IPS-18c (cell line): ENCODE measurements around the gene OSBPL7.
"Not testable (repeated sequence)": the region's sequence is repeated elsewhere in the genome, so short reads cannot be mapped to it uniquely, and the experiment has no call there.

Experiments used
- H3K4me3 ChIP-seq: 2 replicates; pipeline ENCODE4 v1.7.0; 2013; ENCODE audit warnings: low read depth, mild to moderate bottlenecking, low read length, moderate library complexity; ENCODE audit not compliant: insufficient read depth
- H3K9me3 ChIP-seq: one replicate; pipeline ENCODE4 v1.6.1; 2013; ENCODE audit warnings: mild to moderate bottlenecking, low read length, moderate library complexity; ENCODE audit not compliant: control insufficient read depth, insufficient read depth

OSBPL7 gene

DNA sequence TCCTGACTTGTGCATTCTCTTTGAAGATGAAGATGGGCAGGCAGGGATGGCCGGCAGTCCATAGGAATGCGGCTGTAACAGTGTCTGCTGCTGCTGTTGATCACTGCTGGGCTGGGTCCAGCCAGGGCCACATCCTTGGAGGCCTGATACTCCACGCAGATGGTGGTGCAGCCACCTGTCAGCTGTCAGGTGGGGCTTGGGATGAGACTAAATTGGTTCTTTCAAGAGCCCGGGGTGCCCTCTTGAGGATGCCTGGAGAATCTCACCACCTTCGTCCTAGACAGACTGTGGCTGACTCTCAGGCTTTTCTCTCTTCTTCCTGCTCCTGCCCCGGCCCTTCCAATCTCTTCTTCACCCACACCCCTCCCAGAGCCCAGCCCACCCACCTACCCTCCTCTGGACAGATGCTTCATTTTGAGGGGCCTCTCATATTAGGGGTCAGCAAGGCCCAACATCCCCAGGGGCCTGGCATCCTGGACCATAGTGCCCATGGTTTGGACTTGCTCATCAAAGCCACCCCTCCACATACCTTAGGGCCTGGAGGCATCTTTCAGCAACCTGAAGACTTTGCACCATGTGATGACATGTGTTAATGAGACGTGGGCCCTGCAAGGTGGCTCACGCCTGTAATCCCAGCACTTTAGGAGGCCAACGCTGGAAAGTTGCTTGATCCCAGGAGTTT is 19.1 kb downstream of the OSBPL7 start:
- Histone ChIP-seq H3K4me3 (no peak overlapping the region), H3K9me3 (no peaks in the 10 kb centered on the region)

DNA sequence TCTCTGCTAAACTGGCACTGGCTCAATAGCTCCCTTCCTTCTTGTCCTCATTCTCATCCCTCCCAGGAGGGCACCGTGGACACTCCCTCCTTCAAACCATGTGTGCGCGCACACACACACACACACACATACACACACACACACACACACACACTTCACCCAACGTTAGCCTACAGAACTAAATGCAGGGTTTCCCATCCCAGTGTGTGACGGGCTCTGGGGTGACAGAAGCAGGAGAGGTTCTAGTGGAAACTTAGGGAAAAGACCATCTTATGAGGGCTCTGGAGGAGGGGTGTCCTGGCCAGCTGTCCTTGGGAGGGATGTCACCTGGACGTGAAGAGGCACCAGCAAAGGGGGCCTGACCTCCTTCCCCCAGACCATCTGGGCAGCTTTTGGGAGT is 19.7 kb downstream of the OSBPL7 start:
- Histone ChIP-seq H3K4me3 (no peak overlapping the region), H3K9me3 (no peaks in the 10 kb centered on the region)

DNA sequence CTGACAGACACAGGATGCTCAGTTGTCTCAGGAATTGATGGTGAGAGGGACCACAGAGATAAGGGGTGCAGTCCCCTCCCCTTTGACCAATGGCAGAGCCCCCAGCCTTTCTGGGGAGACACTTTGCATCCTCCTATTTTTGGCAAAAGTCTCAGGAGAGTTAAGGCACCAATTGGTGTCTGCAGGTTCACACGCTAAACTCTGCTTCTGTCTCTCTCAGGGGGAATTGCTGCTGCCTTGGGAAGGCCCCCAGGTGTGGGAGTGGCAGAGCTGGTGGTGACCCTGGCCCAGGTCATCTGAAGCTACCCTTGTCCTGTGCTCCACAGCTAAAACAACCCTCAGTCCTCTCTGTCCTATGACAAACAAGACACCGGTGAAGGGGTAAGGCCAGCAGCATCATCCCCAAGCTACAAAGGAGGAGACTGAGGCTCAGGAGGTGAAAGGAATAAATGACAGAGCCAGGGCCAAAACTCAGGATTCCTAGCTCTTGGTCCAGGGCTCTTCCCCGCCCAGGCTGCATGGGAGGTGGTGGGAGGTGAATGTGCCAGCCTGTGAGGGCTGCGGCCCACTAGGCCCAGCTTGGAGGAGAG is 20.3 kb downstream of the OSBPL7 start:
- Histone ChIP-seq H3K4me3 (no peak overlapping the region), H3K9me3 (no peaks in the 10 kb centered on the region)

DNA sequence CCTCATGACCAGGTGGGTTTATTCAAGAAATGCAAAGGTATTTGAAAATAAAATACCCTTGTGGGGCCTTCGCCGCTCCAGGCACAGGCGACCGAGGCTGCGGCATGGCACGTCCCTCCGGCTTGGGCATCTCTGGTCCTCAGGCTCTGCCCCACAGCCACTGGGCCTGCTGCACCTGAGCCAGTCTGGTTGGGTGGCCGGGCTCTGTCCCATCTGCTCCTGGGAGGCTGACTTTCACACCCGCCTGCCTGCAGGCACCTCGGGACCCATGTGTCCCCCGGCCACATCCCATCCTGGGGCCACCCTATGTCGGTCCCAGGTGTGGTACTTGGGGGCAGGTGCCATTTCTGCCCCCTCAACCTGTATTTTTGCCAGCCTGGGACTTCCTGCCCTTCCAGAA is 20.9 kb downstream of the OSBPL7 start:
- H3K9me3 ChIP-seq = no peaks in the 10 kb centered on the region
- H3K4me3 ChIP-seq = no peak overlapping the region

DNA sequence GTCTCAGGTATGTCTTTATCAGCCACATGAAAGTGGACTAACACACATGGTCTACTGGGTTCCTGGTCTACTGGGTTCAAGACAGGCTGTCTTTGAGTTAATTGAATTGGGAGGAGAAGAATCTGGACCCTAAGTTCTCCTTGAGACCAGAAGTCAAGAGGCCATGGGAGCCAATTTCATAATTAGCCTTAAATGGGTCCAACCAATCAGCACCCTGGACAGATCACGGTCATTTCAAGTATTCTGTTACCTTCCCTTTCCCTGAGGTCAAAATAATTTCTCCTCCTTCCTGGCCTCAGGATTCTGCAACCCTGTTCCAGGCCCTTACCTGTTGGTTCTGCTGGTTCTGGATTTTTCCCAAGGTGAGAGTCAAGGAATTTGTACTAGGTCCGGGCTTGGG is 23.8 kb downstream of the OSBPL7 start:
- no peak overlapping the region for H3K4me3 ChIP-seq
- no peaks in the 10 kb centered on the region for H3K9me3 ChIP-seq

DNA sequence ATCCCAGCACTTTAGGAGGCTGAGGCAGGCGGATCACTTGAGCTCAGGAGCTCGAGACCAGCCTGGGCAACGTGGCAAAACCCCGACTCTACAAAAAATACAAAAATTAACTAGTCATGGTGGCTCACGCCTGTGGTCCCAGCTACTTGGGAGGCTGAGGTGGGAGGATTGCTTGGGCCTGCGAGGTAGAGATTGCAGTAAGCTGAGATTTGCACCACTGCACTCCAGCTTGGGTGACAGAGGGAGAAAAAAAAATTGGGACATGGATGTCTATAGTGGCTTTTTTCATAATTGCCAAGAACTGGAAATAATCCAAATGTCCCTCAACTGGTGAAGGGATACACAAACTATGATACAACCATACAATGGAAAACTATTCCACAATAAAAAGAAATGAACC is 28.6 kb downstream of the OSBPL7 start:
- Histone ChIP-seq H3K4me3 (no peak overlapping the region), H3K9me3 (no peaks in the 10 kb centered on the region)

DNA sequence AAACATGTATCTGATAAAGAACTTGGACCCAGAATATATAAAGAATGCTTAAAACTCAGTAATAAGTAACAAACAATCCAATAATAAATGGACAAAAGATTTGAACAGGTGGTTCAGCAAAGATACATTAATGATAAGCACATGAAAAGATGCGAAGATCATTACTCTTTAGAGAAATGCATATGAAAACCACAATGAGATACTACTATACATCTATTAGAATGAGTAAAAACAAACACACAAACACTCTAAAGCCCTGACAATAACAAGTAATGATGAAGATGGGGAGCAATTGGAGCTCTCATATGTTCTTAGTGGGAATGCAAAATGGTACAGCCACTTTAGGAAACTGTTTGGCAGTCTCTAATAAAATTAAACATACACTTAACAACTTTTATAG is 29.1 kb downstream of the OSBPL7 start:
- no peak overlapping the region for H3K4me3 ChIP-seq
- H3K9me3 ChIP-seq = no peaks in the 10 kb centered on the region

DNA sequence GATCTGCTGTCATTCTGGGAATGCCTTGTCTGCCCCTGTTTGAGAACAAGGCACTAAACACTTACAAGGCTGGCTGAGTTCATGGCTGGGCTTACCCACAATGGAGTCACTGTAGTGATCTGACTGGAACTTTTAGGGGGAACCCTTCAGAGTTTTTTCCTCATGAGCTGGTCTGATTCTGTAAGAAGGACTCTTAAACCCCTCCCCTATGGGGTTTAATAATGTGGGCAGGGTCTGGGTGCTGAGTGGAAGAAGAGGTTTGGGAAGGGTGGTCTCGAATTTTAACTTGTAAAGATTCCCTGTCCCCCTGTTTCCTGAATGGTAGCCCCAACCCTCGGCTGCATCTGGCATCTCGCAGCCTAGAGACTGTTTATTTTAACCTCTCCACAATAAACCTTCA is 30.6 kb downstream of the OSBPL7 start:
- H3K9me3 ChIP-seq = no peaks in the 10 kb centered on the region

DNA sequence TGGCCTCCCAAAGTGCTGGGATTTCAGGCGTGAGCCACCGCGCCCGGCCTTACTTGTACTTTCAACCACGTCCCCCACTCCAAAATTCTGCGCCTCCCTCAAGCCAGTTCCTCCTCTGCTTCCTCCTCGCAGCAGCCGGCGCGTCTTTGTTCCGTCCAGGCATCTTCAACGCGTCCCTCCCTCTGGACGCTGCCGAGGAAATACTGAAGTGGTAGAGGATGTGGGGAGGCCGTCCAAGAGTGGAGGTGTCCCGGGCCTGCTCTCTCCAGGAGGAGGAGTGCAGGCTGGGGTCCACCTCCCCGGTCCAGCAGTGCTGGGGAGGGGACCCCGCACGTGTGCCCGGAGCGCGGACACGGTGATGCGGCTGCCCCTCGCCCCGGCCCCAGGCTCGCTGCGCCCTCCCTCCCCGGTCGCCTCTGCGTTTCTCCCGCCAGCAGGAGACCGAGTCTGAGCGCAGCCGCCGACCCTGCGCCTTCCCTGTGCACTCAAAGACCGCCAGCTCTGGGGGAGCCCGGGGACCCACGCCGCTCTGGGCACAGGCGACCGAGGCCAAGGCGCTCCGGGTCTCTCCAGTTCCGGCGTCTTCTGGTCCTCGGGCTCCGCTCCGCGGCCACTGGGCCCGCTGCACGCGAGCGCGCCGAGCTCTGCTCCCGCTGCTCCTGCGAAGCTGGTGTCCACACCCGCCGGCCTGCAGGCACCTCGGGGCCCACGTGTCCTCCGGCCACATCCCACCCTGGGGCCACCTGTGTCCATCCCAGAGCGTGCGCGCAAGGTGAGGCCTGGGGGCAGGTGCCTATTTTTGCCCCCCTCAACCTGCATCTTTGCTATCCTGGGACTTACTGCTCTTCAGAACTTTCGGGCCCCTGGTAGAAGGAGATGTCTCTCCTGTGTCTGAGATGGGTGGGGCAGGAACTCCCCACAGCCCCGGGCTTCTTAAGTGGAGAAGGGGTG is 31.7 kb downstream of the OSBPL7 start:
- no peaks in the 10 kb centered on the region for H3K9me3 ChIP-seq
- peak overlapping the region; percentile 57 for H3K4me3 ChIP-seq

More for the DNA sequence above, 30.6 kb downstream of the OSBPL7 start:
- H3K4me3 ChIP-seq = no peak overlapping the region

DNA sequence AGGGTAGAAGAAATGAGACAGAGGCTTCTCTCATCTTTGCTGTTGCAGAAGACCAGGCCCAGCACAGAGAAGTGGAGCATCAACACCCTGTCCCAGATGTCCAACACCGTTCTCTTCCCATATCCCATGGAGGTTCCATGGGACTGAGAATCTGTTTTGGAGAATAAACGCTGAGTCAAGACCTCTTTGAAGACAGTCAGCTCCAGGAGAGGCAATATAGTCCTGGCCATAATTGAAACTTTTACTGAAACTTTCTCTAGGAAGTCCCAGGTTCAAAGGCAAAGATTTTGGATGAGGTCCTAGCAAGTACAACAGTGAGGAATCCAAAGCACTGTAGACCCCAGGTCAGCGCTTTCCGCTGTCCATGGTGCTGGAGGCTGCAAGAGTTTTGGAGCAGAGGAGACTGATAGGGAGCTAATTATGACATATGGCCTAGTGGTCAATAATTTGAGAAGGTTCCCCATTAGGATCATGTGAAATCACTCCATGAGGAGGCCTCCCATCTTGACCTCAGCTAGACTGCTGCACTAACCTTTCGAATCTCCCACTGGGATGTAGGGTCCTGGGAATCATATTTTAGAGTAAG is 36.0 kb downstream of the OSBPL7 start:
- H3K9me3 ChIP-seq = no peaks in the 10 kb centered on the region
- no peak overlapping the region for H3K4me3 ChIP-seq

DNA sequence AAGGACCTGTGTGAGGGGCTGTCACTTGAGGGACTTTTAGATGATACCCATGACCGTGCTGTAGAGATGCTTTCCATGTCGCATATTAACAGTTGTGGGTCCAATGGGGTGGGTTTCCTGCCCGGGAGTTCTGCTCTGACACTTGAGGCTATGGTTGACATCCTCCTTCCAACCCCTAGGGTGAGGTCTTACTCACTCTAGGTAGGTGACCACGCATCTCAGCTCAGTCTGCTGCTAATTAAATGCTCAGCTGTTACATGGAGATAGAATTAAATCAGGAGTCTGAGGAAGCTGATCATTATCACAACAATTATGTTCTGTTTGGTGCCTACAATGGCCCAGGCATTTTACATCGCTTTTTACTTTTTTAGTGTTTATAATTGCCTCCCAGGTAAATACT is 40.2 kb downstream of the OSBPL7 start:
- H3K4me3 ChIP-seq = no peak overlapping the region
- no peaks in the 10 kb centered on the region for H3K9me3 ChIP-seq

DNA sequence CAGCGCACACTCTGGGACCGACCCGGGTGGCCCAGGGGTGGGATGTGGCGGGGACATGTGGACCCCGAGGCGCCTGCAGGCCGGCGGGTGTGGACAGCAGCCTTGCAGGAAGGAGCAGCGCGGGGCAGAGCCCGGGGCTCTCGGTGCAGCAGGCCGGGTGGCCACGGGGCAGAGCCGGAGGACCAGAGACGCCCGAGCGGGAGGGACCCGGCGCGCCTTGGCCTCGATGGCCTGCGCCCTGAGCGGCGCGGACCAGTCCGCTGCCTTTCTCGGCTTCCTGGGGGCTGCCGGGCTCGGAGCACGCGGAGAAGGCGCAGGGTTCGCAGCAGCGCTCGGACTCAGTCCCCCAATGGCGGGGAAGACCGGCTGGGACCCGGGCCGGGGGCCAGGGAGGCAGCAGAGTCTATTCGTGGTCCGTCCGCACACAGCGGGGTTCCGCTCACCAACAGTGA is 43.4 kb downstream of the OSBPL7 start:
- Histone ChIP-seq H3K4me3 (no peak overlapping the region; the same call in 1 of the 2 replicates), H3K9me3 (no peaks in the 10 kb centered on the region)

DNA sequence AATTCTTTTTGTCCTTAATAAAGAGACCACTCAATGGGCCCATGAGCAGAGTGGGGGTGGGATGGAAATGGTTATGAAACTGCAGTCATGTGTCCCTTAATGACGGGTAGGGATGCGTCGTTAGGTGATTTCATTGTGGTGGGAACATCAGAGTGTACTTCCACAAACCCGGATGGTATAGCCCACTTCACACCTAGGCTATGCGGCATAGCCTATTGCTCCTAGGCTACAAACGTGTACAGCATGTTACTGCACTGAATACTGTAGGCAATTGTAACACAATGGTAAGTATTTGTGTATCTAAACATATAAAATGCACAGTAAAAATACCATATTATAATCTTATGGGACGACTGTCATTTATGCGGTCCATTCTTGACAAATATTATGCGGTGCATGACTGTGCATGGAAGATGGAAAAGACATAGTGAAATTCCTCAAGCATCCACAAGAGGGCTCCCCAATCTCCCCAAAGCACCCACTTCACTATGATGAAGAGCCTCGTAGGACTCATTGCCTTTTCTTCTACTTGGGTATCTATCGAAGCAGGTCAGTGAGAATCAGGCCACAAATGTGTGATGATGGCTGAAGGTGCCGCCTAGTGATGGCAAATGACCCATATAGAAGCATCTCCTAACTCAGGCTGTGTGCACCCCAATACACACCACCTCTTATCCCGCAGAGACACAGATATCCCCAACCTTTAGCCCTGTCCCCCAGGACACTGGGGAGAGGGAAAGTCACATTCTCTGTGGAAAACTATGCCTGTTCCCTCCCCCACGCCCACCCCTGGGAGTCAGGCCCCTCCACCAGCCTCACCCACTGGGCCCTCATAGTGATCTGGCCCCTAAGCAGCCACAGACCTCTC is 45.0 kb downstream of the OSBPL7 start:
- Histone ChIP-seq H3K9me3 (no peaks in the 10 kb centered on the region), H3K4me3 (no peak overlapping the region)

DNA sequence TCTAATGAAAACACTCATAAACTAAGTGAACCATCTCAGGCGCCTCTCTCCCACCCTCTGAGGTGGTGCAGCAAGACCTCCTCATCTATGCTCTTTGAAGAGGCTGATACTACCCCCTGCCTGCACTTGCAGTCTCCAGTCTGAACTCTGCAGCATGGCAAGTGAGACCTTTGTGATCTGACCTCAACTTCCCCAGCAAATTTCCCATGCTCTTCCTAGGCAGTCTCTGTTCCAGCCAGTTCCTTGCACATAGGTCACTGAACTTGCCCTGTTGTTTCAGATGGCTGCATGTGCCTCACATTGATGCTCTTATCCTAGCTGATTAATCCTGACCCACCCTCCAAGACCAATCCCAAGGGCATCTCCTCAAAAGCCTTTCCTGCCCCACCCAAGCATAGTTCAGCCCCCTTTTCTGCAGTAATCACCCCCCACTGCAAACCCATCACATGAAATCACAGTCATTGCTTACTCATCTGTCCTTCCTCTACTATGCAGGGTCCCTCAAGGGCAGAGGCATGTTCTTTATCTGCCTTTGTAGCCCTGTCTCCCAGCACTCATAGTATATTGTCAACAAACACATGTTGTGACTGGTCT is 46.5 kb downstream of the OSBPL7 start:
- Histone ChIP-seq H3K9me3 (no peaks in the 10 kb centered on the region), H3K4me3 (no peak overlapping the region)

DNA sequence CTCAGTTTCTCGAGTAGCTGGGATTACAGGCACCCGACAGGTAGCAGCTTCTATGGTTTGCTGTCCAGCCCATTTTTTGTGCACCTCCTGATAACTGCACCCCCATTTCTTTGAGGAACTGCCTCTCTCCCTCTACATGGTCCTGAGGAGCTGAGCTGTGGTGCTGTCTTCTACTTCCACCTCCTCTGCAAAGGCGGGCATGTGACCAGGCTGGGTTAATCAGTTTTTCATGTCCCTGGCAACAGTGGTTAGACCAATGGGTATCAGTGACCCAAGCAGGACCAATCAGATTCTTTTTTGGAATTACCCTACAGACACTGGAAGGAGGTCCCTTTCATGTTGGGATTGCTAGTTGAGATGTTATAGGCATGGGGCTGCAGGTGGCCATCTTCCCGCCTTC is 47.3 kb downstream of the OSBPL7 start:
- Histone ChIP-seq H3K4me3 (no peak overlapping the region), H3K9me3 (no peaks in the 10 kb centered on the region)

DNA sequence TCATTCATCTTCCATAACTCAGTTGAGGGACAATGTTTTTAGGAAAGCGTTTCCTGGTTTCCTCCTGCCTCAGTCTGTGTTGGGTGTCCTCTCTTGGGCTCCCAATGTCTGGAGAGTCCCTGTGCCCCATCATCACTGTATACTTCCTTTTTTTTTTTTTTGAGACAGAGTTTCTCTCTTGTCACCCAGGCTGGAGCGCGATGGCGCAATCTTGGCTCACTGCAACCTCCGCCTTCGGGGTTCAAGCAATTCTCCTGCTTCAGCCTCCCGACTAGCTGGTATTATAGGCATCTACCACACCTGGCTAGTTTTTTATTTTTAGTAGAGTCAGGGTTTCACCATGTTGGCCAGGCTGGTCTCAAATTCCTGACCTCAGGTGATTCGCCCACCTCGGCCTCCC is 47.9 kb downstream of the OSBPL7 start:
- not testable (repeated sequence) for H3K4me3 ChIP-seq, H3K9me3 ChIP-seq
